Gastrocnemius medialis (tissue), 4 donors: ENCODE results near the gene SELENOS.

Experiments used
- CTCF ChIP-seq, 5 experiments: fragments of 450-650 bp in 3 of 5; fragments of 200-600 bp in 2 of 5; sonication (generic) in 2 of 5; IDR thresholded peaks in 4 of 5; conservative IDR thresholded peaks in 1 of 5; 1 replicate in 4 of 5; 2 replicates in 1 of 5; pipeline ENCODE4 v1.5.1; 2016 to 2019; ENCODE audit warnings: antibody characterized with exemption in 5 of 5, mild to moderate bottlenecking in 3 of 5, moderate library complexity in 3 of 5
- POLR2A ChIP-seq, 2 donors: fragments of 450-650 bp; IDR thresholded peaks; one replicate each; pipeline ENCODE4 v1.6.1; 2017; ENCODE audit warnings: antibody characterized with exemption in 2 of 2, mild to moderate bottlenecking in 2 of 2, moderate library complexity in 2 of 2

- TF ChIP-seq POLR2A (IDR thresholded peaks at IDR 0.05) (no peak), CTCF (IDR thresholded peaks at IDR 0.05 in 4 of 5, conservative IDR thresholded peaks at IDR 0.05 in 1 of 5) (no peak)
Measured at GRCh38 chr15:101310161-101310480, 32.8 kb upstream of the SELENOS start.
